ENCODE data around the gene ZXDC.

DNA sequence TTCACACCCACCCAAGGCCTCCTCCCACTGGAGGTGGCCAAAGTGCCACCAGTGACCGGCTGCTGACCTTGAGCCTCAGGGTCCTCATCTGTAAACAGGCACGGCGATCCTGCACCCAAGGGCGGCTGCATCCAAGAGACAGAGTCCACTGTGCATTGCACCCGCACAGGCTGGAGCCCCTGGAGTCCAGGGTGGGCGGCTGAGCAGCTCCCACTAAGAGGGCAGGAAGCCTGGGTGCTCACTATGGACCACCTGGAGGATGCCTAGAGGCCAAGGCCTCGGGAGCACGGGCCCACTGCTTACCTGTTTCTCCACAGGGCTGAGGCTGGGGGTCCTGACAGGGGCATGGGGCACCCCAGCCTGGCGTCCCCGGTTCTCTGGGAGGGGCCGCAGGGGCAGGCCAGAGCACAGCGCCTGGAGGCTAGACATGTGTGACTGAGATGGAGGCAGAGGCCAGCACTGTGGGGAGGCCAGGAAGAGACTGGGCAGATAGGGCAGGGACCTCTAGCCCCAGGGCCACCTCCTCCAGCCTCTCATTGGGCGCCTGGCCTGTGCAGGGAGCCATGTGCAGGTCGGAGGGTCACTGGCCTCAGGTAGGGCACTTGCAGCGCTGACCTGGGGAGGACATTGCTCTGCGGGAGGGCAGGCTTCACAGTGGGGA is 41.7 kb upstream of the ZXDC start, which contains the start of gene UROC1:
- TF ChIP-seq, protein P1, sequence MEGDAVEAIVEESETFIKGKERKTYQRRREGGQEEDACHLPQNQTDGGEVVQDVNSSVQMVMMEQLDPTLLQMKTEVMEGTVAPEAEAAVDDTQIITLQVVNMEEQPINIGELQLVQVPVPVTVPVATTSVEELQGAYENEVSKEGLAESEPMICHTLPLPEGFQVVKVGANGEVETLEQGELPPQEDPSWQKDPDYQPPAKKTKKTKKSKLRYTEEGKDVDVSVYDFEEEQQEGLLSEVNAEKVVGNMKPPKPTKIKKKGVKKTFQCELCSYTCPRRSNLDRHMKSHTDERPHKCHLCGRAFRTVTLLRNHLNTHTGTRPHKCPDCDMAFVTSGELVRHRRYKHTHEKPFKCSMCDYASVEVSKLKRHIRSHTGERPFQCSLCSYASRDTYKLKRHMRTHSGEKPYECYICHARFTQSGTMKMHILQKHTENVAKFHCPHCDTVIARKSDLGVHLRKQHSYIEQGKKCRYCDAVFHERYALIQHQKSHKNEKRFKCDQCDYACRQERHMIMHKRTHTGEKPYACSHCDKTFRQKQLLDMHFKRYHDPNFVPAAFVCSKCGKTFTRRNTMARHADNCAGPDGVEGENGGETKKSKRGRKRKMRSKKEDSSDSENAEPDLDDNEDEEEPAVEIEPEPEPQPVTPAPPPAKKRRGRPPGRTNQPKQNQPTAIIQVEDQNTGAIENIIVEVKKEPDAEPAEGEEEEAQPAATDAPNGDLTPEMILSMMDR (IDR thresholded peaks at IDR 0.05), result no peak
- no peak for TF ChIP-seq POLR2A (IDR thresholded peaks at IDR 0.05)
